Upper lobe of right lung (tissue), 1 donor: ENCODE results near the gene TBC1D1. TPM values are rescaled to one million over a fixed set of nuclear protein-coding genes. Genes with fewer than 3 reads are reported as not detected.

Experiments used
- ATAC-seq: fragments of 200-7000 bp; cut with Tn5 transposase; one replicate; pipeline ENCODE4 v1.9.1; 2020; ENCODE audit warnings: mild to moderate bottlenecking, moderate library complexity
- DNase-seq: peaks from one replicate; pipeline ENCODE4 v3.0.0-alpha.2; 2020
- H3K27ac ChIP-seq: fragments of 200-600 bp; one replicate; pipeline ENCODE4 v1.8.0; 2022
- H3K27me3 ChIP-seq: fragments of 200-600 bp; one replicate; pipeline ENCODE4 v1.8.0; 2022; ENCODE audit warnings: mild to moderate bottlenecking
- H3K36me3 ChIP-seq: fragments of 200-600 bp; one replicate; pipeline ENCODE4 v1.8.0; 2022
- H3K4me1 ChIP-seq: fragments of 200-600 bp; one replicate; pipeline ENCODE4 v1.8.0; 2022
- H3K4me3 ChIP-seq: fragments of 200-600 bp; one replicate; pipeline ENCODE4 v1.8.0; 2022; ENCODE audit warnings: mild to moderate bottlenecking
- H3K9me3 ChIP-seq: fragments of 200-600 bp; one replicate; pipeline ENCODE4 v1.8.0; 2022
- intact Hi-C: fragments of 100-400 bp; cut with DNase I; formaldehyde crosslinking; loops from one replicate; pipeline ENCODE4 v1.11.0; 2022
- total RNA-seq: library from RNA; stranded (reverse); fragmentation: NEBNext Ultra II Directional; extraction: Animal tissue kit (Norgen Biotek cat#: 25700); gene quantifications from one replicate; pipeline ENCODE4 v1.2.1, GENCODE V29; 2021
- TF ChIP-seq, protein P1 (sequence below): fragments of 200-600 bp; IDR thresholded peaks from one replicate; pipeline ENCODE4 v1.8.0; 2022; ENCODE audit warnings: antibody characterized with exemption
- donor health status: DM: no; HTN: yes; CAD: no; lungs with severe emphysema.

TBC1D1 gene
- total RNA-seq, 1 donor from 2014 or later = 61.9 TPM

- DNase-seq (no peak), ATAC-seq (peak; percentile 68)
- Histone ChIP-seq H3K36me3 (no peaks in the 10 kb centered on the region), H3K27me3 (no peaks in the 10 kb centered on the region), H3K4me1 (peaks cover 3% of the 10 kb centered on the region), H3K9me3 (no peaks in the 10 kb centered on the region), H3K27ac (no peak overlapping the region), H3K4me3 (no peak overlapping the region)
- TF ChIP-seq, protein P1, sequence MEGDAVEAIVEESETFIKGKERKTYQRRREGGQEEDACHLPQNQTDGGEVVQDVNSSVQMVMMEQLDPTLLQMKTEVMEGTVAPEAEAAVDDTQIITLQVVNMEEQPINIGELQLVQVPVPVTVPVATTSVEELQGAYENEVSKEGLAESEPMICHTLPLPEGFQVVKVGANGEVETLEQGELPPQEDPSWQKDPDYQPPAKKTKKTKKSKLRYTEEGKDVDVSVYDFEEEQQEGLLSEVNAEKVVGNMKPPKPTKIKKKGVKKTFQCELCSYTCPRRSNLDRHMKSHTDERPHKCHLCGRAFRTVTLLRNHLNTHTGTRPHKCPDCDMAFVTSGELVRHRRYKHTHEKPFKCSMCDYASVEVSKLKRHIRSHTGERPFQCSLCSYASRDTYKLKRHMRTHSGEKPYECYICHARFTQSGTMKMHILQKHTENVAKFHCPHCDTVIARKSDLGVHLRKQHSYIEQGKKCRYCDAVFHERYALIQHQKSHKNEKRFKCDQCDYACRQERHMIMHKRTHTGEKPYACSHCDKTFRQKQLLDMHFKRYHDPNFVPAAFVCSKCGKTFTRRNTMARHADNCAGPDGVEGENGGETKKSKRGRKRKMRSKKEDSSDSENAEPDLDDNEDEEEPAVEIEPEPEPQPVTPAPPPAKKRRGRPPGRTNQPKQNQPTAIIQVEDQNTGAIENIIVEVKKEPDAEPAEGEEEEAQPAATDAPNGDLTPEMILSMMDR = no peak
- intact Hi-C loops = no loop called here
Measured at GRCh38 chr4:37999000-37999716, 108.3 kb downstream of the TBC1D1 start.

DNA sequence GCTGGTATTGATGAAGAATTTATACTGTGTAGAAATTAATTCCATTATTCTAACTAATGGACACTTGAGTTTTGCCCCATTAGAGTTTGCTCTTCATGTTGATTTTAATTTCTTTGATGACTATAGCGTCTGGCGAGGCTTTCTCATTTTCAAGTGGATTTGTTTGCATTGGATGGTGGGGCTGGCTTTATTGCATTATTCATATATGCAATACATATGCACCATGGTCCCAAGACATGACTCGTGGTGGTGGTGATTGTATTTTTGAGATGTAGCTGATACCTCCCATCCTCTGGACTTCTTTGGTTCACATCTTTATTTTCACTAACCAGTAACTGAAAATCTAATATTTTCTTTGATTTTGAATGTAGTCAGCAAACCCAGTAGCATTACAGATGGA lies 109.1 kb downstream of the TBC1D1 start:
- DNase-seq (no peak), ATAC-seq (no peak)
- Histone ChIP-seq H3K36me3 (no peaks in the 10 kb centered on the region), H3K4me1 (peaks cover 3% of the 10 kb centered on the region), H3K27me3 (no peaks in the 10 kb centered on the region), H3K27ac (no peak overlapping the region), H3K9me3 (no peaks in the 10 kb centered on the region), H3K4me3 (no peak overlapping the region)
- TF ChIP-seq, protein P1 = no peak
- intact Hi-C loops = no loop called here

DNA sequence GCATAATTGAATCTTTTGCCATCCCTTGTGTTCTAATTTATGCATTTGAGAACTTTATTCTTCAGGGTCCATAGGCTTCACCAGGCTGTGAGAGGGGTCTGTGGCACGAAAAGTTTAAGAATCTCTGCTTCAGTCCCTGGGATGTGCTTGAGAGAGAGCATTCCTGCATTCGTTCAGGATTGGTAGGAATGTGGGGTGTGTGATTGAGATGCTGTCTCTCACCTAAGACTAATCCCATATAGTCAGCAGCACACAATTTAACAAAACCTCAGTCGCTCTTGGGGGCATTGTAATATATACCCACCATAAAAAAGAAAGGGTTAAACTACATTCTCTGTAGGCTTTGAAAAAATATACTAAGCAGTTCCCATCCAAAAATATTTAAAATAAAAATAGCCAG lies 111.0 kb downstream of the TBC1D1 start:
- Histone ChIP-seq H3K4me1 (no peaks in the 10 kb centered on the region), H3K27me3 (no peaks in the 10 kb centered on the region), H3K9me3 (no peaks in the 10 kb centered on the region), H3K4me3 (no peak overlapping the region), H3K27ac (no peak overlapping the region), H3K36me3 (no peaks in the 10 kb centered on the region)
- TF ChIP-seq, protein P1 = no peak
- DNase-seq (no peak), ATAC-seq (no peak)
- intact Hi-C loops = no loop called here

DNA sequence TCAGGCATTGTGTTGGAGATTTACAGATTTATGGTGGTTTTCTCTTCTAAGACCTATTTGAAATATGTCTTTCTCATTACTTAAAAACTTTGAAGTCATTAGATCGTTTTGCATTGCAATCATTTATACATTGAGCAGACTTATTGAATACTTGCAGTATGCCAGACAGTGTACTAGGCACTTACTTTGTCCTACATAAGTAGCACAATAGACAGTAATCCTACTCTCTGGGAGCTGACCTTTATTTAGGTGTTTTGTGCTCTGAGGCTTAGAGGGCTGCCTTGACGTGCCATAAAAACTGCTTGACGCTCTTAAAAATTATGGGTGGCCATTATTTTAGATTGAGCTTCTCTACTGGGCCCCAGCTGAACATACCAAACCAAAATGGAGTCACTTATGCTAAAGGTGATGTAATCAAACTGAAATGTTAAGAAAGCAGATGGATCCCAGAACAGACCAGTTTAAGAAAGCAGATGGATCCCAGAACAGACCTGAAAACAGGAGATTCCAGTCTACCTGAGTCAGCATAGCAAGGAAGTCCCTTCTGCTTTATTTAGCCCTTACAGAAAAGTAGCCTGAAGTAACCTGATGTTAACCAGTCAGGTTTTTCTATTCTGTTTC lies 111.7 kb downstream of the TBC1D1 start:
- Histone ChIP-seq H3K36me3 (no peaks in the 10 kb centered on the region), H3K27ac (no peak overlapping the region), H3K9me3 (no peaks in the 10 kb centered on the region), H3K4me3 (no peak overlapping the region), H3K4me1 (no peaks in the 10 kb centered on the region), H3K27me3 (no peaks in the 10 kb centered on the region)
- ATAC-seq (no peak), DNase-seq (no peak)
- TF ChIP-seq, protein P1 = no peak
- intact Hi-C loops = no loop called here

GRCh38 chr4:38003102-38003501 lies 112.2 kb downstream of the TBC1D1 start:
- Histone ChIP-seq H3K27me3 (no peaks in the 10 kb centered on the region), H3K36me3 (no peaks in the 10 kb centered on the region), H3K9me3 (no peaks in the 10 kb centered on the region), H3K27ac (no peak overlapping the region), H3K4me3 (no peak overlapping the region), H3K4me1 (no peaks in the 10 kb centered on the region)
- TF ChIP-seq, protein P1 = no peak
- no peak for DNase-seq
- intact Hi-C loops = no loop called here
- ATAC-seq = no peak
